ENCODE measurements around the gene SLC22A4.

Gene SLC22A4

DNA sequence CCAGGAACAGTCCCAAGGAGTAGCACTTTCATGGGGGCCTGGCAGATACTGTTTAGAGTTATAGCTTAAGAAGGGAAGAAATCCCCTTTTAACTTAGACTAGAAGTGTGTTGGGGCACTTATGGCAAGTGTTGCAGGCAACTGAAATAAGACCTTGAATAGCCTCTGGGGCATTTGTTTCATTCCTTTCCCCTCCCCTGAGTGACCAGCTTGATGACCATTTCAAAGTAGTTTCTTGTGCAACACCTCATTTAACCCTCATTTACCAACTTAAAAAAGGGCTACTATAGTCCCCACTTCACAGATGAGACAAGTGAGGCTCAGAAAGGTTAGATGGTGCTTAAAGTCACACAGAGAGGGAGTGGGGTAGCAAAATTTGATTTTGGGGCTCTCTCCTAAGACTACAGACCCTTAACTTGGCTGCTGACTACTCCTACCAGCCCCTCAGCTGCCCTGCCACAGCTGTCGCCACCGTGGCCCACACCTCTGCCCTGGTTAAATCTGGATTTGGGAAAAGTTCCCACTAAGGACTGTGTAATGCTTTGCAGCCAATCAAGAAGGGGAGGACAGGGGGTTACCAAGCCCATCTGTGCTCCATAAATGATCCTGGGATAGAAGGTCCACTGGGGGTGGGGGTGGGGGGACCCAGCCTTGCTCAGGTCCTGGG is 31.2 kb upstream of the SLC22A4 start:
- no peak for DNase-seq (ENCODE audit: low spot score)

DNA sequence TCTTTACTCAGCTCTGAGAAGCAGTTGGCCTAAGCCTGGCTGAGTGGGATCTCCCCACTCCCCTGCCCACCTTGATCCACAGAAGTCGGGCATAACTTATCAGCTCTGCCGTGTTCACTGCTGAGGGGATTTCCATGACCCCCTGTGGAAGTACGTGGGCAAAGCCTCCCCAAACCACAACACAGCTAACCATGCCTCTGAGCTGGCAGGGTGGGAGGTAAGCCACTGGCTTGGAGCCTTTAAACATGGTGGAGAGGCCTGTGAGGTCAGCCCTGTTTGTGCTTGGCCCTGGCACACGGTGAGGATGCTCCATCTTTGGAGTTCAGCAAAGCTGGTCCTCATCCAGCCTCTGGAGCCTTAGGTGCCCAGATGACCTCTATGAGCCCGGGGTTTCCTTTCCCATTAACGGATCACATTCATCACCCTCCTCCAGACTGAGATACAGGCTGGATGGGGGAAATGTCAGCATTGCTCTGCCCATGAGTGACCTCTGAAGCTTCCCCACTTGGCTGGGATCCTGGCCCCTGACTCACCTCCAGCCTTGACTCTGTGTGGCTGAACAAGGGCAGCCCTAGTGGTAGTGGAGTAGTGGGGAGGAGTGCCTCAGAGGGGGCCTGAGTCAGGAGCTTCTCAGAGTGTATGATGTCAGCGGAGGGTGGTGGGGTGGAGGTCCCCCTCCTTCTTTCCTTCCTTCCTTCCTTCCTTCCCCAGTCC is 30.5 kb upstream of the SLC22A4 start:
- DNase-seq (ENCODE audit: low spot score) = peak; percentile 83

DNA sequence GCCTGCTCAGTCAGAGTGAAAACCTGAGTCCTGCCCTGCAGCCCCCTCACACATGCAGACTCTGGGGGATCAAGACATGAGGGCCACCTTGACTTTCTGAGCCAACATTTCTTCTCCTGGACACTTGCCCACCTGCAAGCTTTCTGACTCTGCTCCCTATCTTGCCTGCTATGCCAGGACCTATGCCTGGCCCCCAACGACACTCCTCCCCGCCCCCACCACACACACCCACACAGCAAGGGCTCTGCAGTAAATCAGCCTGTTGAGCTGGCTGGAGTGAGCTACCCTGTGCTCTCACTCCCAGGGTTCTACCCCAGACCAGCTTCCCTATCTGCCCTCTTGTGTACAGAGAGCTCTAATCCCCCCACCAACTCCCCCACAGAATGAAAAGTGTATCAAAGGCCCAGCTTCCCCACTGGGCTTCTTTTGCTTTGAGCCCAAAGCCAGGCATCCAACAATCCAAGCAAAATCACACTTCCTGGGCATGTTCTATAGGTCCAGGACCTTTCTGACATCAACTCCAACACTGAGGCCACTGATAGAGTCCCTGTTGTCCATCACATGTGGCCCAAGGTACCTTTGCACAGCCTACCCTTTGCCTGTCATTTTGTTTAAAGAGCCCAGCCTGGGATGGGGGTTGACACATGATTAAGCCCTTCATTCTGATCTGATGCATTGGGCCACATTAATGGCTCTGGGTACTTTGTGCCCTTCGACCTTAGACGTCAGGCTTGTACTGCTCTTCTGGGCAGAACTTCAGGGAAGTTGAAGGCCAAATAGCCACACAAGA is 29.5 kb upstream of the SLC22A4 start:
- no peak for DNase-seq (ENCODE audit: low spot score)

DNA sequence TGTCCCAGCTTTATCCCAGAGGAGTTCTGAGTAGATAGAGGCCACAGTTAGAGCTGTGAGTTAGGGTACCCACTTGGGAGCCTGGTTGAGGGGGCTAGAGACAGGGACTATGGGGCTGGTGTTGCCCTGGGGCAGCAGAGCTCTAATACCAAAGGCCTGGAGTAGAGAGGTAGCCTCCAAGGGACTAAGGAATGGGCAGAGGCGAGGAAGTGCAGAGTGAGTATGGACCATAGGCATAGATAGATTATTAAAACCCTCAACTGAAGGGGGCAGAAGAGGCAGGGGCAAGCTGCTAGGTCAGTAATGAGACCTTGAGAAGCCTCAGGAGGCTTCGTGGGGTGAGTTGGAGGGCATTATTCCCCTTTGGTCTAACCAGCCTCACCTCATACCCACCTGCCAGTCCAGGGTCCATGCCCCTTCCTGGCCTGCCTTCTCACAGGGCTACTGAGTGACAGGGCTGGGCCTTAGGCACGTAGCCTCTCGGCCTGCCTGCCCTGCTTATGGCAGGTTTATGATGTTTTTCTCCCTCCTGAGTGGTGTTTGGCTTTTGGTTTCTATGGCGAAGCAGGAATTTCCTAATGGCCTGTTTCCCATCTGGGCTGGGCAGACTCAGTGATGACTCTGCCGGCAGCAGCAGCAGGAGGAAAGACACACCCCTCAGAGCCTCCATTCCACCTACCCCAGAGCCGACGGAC is 28.7 kb upstream of the SLC22A4 start:
- peak; percentile 98 for DNase-seq (ENCODE audit: low spot score)

DNA sequence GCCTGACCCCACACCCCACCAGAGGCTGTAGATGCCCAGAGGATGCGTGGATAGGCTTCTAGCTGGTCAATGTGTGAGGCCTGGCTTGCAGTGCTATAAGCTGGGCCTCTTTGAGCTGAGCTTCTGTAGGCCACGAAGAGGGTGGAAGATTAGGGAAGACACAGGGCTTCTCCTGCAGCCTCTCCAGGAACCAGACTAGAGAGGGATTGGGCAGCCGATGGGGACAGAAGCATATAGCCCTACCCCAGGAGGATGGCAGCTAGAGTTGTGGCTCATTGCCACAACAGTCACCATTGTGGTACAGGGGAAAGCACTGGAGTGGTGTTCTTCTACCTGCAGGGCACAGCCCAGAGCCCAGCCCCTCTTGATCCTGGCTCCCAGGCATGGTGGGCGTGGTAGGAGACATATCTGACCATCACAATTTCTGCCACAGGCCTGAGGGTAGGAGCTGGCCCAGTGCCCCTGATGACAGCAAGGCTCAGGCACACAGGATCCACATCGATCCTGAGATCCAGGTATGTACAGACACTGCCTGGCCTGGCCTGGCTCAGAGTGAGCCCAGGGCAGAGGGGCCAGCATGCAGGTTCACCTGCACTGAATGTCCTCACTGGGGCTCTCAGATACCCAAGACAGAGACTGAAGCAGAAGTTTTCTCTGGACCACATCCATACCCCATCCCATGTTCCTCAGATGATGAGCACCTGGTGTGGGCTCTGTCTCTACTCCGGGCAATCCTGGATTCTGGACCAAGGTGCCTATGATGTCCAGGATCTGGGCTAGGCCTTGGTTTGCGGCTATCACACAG is 28.0 kb upstream of the SLC22A4 start:
- no peak for DNase-seq (ENCODE audit: low spot score)

DNA sequence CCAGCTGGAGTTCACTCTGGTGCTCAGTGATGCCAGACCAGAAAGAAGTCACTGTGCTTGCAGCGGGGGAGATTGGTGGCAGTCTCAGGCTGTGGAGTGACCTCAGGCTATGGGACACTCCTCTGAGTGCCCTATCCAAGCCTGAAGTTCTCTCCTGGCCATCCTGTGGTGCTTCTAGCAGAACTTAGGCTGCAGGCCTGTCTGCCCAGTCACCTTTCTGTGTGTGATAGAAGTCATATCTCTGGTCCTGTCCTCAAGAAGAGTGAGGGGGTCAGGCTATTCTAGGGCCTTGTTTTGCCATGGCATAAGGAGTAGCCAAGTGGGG is 27.4 kb upstream of the SLC22A4 start:
- no peak for DNase-seq (ENCODE audit: low spot score)

DNA sequence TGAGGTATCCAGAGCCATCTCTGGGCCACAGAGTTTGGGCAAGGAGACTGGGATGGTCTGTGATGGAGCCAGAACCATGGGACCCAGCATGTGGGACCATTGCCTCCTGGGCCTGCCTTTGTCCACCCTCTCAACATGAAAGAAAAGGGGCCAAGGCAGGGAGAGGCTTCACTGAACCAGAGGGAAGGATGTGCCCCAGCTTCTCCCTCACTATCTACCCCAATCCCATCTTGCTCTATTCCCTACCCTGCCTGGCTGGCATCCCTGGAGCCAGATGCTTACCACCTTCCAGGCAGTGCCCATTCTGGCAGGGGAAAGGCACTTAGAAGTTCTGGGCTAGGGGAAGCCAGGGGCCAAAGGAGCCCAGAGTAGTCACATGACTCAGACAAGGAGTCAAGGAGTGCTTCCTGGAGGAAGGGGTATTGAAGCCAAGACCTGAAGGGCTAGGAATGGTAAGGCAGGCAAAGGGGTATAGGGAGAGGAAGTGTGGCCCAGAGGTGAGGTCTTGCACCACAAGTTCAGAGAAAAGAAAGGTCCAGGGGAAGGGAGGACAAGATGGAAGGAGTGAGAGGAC is 26.9 kb upstream of the SLC22A4 start:
- DNase-seq (ENCODE audit: low spot score) = no peak

DNA sequence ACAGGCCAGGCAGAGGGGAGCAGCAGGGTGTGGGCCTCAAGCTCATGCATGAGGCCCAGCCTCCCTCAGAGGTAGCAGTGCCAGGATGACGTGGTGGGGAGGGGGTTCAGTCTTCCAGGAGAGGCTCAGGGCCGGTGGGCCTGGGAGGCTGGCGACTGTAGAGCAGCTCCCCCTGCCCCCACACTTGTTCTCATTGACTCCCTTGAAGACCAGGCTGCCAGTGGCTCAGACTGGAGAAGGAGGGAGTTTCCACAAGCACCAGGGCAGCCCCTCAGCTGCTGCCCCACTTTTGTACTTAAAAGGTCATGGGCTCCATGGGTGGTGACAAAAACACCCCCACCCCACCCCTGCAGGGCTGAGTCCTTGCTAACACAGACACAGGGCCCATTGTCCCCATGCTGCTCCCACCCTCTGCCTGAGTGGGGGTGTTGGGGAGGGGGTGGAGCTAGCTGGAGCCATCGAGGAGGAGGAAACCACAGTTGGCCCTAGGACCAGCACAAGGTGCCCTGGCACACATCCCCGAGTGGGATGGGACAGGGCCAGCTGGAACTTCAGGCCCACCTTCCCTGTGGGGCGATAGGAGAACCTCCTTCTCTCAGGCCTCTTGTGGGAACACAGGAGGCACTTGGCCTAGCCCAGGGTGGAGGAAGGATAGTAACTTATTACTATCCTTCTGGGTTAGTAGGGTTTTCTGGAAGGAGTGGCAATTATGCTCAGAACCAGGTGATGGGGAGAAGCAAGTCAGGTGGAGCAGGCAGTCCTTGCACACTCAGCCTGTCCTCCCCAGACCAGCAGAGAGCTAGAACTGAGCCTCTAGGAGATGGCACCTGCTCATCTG is 26.0 kb upstream of the SLC22A4 start:
- DNase-seq (ENCODE audit: low spot score) = no peak

DNA sequence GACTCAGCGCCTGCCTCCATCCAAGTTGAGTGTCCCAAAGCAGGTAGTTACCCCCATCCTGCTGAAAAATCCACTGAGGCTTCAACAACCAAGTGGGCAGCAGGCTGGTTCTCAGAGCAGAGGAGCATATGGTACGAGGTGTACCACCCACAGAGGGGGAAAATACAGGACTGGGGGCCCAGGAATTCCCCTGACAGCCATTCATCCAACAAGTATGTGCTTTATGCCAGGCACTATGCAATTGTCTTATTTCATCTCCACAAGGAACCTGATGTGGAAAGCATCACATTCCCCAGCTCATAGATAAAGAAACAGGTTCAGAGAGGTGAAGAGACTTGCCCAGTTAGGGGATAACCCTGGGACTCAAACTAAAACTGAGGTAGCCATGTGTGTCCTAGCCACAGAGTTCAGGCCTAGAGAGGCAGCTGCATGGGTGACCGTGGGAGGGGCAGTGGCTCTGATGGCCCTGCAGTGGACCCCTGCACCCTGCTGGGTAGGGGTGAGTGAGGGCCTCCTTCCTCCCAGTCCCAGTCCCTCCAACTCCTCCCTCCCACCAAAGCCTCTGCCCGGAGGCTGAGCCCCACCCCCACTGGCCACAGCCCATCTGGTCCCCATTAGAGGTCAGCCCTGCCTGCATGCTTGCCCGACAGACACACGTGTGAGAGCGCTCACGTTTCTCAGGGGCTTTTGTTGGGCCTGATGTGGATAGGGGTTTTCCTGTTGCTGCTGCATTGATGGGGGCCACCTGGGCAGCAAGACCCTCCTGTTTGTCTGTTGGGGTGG is 25.2 kb upstream of the SLC22A4 start:
- no peak for DNase-seq (ENCODE audit: low spot score)

DNA sequence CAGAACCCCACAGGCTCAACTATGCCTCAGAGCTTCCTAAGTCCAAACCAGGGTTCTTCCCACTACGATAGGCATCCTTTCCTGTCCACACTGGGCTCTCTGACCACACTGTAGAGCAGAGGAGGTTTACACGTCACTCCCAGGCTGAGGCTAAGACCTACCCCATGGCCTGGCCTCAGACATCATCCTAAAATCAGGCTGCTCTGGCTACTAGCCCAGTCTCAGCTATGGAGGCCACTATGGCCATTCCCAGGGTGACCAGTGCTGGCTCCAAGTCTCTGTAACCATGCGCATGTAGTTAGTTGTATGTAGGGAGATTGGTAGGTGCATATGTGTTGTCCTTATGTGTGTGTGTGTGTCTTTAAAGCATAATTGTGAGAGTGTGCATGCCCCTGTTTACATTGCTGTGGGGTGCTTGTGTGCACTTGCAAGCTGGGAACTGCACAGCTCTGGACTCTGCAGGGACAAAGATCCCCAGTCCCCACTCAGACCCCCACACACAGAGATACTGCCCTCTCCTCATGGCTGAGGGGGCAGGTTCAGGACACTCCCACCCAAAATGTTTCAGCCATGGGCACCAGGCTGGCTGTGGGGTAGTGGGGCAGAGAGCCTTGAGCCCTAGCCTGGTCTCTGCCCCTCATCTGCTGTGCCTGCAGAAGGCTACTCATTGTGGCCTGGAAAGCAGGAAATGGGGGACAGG is 24.4 kb upstream of the SLC22A4 start:
- DNase-seq (ENCODE audit: low spot score) = no peak

DNA sequence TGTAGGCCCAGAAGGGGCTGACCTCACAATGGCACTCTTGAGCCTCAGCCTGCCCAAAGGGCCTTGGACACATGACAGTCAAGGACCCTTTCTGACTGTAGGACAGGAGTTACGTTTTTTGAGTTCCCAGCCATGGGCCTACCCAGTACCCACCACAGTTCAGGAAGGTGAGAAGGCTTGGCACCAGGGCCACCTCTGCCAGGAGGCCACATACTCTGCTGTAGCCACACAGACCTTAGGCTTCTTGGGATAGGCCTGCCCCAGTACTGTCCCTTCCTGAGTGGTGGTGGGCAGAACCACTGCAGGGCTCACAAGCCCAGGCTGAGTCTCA is 23.9 kb upstream of the SLC22A4 start:
- no peak for DNase-seq (ENCODE audit: low spot score)

DNA sequence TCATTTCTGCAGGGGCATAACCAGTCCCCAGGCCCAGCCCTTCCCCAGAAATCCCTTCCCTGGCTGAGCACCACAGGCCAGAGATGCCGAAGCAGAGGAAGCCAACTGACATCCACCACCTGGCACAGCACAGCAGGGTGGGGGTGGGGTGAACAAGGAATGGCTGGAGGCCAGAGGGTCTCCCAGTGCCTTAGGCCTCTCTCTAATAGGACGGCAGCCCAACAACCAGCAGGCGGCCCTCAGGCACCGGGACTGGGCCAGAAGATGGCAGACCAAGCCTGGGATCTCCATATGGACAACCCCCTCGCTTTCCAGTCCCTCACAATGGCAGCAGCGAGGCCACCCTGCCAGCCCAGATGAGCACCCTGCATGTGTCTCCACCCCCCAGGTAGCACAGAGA is 23.5 kb upstream of the SLC22A4 start:
- DNase-seq (ENCODE audit: low spot score) = no peak

DNA sequence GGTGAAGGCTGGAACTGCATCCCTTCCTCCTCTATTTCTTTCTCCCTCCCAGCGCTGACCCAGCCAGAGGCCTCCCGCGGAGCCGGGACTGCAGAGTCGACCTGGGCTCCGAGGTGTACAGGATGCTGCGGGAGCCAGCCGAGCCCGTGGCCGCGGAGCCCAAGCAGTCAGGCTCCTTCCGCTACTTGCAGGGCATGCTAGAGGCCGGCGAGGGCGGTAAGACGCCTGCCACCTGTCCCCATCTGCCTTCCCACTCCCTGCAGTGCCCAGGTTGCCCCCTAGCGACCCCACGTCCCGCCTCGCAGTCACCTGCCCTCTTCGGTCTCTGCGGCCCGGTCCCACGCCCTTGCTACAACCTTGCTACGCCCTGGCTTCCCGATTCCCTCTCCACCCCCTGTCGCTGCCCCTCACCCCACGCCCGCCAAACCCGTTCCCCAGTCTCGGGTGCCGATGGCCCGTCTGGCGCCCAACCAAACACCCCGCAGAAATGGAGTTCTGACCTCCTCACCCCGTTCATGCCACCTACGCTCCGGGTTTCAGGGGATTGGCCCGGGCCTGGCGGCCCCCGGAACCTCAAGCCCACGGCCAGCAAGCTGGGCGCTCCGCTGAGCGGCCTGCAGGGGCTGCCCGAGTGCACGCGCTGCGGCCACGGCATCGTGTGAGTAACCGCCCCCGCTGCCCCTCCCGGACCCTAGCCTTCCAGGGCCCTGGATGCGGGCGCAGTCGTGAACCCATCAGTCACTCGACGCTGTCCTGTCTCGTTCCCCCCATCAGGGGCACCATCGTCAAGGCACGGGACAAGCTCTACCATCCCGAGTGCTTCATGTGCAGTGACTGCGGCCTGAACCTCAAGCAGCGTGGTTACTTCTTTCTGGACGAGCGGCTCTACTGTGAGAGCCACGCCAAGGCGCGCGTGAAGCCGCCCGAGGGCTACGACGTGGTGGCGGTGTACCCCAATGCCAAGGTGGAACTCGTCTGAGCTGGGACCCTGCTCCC is 22.6 kb upstream of the SLC22A4 start:
- DNase-seq (ENCODE audit: low spot score) = no peak

DNA sequence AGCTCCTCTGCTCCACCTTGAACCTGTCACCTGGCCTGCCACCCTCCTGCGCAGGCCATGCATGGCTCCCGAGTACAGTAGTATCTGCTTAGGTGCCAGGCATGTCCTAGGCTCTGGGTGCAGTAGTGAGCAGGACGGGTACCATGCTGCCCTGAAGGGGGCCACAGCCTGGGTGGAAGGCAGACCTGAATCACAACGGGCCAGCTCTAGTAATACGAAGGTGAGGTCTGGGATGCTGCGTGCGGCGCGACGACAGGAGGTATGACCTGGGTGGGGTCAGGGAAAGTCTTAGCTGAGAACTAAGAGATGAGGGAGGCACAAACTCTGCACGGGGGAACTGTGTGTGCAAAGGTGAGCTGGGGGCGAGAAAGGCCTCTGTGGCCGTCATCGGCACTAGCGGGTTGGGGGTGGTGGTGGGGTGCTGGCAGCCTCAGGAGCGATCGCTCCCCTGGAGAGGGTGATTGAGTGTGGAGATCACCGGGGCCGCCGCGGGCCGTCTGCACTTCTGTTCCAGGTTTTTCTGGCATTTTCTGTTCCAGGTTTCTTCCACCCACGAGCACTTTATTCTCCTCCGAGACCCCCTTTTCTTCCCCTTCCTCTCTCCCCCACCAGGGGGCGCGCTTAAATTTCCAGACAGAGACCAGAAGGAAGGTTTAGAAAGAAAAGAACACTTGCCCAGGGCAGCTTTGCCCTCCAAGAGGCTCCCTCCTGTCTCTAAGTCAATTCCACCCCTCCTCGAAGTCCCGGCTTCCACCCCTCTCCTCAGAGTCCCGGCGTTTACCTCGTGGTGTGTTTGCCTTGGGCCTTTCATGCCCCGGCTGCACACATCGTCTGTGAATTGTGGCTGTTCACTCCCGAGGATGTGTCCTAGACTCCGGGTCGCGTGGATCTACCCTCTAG is 21.6 kb upstream of the SLC22A4 start:
- peak; percentile 62 for DNase-seq (ENCODE audit: low spot score)

DNA sequence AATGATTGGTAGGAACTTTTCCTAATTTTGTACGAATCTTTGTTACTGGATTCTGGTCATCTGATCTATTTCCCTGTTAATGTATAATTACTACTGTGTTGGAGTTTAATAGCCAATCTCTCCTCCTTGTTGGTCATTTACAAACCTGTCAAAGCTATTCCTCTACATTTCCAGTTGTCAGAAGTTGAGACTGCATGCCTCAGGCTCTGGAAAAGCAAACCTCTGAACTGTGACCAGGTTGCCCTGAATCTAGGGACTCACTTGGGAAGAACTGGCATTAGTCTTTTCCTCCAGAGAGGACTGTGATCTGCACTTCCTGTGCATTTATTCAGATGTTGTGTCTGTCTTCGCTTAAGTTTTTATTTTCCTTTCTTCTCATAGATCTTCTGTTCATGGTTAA is 20.6 kb upstream of the SLC22A4 start:
- DNase-seq (ENCODE audit: low spot score) = no peak

DNA sequence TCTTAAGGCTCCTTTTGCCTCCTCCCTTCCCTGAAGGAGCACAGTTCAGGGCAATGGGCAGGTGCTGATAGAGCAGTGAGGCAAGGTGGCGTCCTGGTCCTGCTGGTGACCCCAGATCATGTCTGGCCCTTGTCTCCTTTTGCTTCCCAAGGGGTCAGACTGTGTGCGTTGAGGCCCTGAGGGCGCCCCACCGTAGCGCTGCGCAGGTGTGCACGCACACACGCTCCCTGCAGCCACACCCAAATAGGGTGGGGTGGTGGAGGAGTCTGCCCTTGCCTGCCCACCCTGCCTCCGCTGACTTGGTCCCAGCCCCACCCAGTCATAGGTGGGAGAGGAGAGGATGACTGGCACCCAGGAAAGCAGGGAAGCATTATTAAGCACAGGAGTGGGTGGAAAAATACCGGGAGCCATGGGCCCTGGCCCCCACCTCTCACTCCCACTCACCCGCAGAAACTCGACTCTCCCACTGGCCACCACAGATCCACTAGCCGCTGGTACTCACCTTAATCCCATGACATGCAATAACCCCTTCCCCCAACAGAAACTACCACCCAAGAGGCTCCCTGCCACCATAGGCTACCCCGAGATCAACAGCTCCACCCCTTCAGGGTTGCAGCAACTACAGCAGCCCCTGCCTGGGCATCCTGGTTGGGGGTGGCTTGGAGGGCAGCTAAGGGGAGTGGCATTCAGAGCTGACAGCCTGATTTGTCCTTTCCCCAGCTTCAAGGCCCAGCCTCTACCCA is 20.0 kb upstream of the SLC22A4 start:
- DNase-seq (ENCODE audit: low spot score) = no peak

Measured in hepatic stellate cell (primary cell).